NCI-H748 treated with DMSO at 0.1 percent for 48 hours (cell line): ENCODE data around the gene RBM26.
"Not testable (repeated sequence)": the region's sequence is repeated elsewhere in the genome, so short reads cannot be mapped to it uniquely, and the experiment has no call there.

Experiments
- DNase-seq: peaks from one replicate; lab custom pipeline; 2025; lab: John Stamatoyannopoulos, UW

The RBM26 gene

DNA sequence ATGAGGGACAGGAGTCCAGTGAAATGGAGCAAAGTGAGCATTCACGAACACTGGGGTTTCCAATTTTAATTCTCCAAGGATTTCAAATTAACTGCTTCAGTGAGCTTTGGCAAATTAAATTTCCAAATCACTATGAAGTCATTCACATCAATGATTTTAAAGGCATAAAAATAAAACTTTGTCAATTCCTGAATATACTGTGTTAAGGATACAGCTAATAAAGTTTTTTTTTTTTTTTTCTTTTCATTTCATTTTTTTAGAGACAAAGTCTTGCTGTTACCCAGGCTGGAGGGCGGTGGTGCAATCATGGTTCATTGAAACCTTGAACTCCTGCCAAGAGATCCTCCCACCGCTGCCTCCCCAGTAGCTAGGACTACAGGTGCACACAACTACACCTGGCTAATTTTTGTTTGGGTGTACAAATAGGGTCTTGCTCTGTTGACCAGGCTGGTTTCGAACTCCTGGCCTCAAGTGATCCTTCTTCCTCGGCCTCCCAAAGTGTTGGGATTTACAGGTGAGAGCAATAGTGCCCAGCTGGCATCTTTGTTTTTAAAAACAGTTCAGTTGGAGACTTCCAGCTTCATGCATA is 21.9 kb downstream of the RBM26 start:
- no peak for DNase-seq

DNA sequence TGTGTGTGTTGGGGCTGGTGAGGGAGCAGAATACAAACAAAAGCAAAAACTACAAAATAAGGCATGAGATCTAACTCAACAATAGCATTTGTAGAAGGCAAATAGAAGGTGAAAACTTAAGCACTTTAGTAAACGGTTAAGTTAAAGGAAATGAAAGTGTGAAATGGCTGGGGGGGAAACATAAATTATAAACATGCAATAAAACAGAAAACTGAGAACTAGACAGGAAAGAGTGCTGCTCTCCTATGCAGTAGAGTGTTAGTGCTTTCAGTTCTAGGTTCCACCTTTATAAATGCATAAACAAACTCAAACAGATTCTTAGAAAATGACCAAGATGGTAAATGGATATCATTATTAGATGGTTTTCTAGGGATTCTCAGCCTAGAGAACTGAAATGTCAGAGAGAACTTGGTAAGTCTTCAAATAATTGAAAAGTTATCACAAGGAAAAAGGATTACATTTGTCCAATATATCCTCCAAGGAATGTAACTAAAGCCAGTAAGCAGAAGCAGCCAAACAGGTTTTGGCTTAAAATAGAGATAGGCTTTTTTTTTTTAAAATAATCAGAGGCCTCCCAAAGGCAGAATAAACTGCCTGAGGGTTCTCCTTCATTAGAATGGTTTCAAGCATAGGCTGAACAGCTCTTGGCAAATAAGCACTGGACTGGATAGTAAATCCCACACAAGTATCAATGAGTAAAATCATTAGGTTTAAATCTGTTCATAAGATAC is 23.3 kb downstream of the RBM26 start:
- DNase-seq = no peak

DNA sequence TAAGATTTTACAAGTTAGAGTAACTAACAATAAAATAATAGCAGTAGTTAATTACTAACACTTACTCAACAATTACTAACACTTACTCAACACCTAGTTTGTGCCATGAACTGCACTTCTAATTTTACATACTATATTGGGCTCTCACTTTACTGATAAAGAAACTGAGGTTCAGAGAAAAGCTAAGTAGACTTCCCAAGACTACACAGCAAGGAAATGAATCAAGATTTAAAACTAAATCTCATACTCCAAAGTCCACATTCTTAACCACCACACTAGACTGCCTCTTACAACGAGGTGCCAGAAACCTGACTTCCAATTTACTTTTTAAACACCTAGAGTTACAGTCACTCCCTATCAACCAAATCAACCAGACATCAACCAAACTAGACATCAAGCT is 25.1 kb downstream of the RBM26 start:
- DNase-seq = no peak

DNA sequence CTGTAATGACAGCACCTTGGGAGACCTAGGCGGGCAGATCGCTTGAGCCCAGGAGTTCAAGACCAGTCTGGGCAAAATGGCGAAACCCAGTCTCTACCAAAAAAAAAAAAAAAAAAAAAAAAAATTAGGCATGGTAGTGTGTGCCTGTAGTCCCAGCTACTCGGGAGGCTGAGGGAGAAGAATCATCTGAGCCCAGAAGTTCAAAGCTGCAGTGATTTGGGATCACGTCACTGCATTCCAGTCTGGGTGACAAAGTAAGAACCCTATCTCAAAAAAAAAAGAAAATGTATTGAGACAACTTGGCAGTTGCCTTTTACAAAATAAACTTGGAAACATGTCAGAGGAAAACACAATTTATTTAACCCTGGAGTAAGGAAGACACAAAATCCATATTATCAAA is 26.8 kb downstream of the RBM26 start:
- DNase-seq = no peak

DNA sequence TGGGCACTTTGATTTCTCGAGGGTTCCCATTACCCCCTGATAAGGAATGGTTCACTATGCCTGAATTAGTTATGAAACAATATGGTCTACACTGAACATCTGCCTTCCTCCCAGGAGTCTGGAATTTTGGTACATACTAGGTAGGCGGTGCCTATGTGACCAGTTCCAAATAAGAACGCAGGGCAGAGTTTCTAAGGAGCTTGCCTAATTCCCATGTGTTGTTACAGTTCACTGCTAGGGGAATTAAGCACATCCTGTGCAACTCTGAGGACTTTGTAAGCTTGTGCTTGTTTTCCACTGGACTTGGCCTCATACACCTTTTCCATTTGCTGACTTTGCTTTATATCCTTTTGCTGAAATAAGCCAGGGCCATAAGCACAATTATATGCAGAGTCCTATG is 29.2 kb downstream of the RBM26 start:
- no peak for DNase-seq

DNA sequence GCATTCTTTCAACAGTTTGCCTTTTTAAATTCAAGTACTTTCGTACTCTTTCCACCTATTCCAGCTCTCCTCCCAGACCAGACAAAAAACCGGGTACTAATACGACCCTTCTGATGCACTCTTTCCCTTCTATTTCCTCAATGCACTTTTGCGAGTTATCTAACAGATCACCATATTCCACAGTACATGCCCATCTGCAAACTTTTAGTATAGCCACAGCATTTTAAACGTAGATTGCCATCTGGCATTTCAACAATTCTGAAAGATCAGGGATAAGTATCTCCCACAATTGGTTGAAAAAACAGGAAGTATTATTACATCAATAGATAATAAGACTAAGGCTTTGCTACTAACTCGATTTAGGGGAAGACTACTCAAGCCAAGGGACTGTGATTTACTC is 31.5 kb downstream of the RBM26 start:
- DNase-seq = no peak

DNA sequence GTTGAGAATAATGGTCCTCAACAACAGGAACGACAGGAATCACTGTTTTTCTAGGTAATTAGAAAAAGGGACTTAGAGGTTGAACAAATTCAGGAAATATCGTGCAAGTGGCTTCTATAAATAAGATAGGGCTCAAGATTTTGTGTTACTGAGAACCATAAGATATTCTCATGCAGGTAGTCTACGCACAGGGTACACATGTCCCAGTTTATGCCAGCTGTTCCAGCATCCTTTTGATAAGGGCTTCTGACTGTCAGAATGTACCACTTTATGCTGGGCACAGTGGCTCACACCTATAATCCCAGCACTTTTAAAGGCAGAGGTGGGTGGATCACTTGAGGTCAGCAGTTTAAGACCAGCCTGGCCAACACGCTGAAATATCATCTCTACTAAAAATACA is 32.1 kb downstream of the RBM26 start:
- DNase-seq = no peak

DNA sequence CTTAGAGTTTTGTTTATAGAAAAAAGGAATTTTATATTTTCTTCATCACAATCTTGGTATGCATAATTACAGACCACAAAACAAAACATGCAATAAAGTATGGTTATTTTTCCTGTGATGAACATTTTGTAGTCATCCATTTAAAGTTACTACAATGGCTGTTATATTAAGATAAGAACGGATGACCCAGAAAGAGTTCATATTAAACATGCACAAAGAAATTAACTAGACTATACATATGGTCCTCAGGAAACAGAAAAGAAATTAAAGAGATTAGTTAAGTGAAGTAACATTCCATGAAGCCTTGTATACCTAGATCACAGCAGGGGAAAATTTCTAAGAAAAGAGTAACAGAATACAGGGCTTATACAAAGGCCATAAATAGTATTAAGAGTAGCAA is 36.8 kb downstream of the RBM26 start:
- no peak for DNase-seq

DNA sequence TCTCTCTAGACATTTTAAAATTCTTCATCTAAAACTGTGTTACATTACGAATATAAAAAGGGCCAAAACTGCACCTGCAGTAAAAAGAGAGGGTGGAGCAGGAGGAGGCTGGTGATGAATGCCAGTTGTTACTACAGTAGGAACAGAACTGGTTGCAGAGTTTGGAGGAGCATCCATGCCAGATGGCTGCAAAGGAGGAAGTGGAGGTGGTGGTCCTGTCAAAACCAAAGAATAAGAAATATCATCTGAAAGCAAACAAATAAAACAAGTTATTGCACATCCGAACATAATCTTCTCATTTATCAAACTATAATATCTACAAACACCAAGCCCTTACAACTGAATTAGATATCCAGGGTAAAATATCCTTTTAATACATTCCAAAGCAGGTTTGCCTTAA is 40.1 kb downstream of the RBM26 start:
- no peak for DNase-seq

DNA sequence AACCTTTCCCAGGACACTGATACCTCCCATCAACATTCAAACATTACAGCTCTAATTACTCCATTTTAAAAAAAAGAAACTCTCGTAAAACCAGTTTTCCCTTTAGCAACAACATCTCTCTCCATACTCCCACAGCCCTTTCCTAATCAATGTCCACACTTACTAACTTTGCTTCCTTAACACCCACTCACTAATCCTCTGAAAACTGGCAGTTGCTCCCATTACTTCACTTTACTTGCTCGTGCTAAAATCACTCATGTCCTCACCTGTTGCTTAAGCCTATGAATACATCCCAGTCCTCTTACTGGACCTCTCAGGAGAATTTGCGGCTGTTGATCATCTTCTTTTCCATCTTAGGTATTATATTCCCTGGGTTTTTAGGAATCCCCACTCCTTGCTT is 44.8 kb downstream of the RBM26 start:
- DNase-seq = no peak

DNA sequence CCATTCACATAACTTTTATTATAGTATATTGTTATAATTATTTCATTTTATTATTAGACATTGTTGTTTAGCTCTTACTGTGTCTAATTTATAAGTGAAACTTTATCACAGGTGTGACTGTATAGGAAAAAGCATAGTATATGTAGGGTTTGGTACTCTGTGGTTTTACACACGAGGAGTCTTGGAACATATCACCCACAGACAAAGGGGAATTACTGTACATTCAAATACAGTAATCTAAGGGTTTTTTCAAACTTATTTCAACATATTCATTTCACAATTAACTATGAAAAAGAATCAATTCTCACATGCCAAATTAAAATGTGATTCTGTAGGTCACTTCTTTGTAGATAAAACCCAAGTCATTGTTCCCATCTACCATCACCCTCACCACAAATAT is 46.0 kb downstream of the RBM26 start:
- no peak for DNase-seq

DNA sequence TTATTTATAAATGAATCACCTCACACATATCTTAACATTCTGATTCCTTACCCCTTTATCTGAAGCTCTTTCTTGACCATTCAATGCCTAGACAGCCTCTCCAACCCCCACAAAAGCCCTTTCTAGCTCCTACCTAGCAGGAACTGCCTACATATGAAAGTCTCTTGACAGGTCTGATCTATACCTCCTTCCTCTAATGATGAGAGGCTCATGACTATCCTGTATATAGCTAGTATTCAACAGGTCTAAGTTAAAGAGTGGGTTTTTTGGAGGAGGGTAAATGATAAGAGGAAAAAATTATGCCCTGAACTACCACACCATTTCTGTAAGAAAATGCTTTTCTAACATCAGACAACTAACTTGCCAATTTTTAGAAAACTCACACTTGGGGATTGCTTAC is 47.0 kb downstream of the RBM26 start:
- no peak for DNase-seq

DNA sequence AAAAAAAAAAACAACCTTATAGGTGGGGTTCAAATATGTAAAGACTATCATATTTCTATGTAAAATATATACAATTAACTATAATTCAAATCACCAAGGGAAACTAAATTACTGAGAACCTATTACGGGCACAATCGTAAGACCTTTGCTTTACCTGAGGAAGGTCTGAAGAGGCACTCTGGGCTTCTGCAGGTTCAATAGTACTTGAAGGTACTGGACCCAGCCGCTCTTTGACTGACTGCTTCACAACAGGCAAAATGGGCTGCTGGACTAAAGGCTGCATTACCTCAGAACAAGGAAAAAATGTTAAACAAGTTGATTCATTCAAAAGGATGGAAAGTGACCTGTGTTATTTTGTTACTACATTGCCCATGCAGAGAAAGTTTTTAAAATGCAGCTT is 51.8 kb downstream of the RBM26 start:
- DNase-seq = no peak

DNA sequence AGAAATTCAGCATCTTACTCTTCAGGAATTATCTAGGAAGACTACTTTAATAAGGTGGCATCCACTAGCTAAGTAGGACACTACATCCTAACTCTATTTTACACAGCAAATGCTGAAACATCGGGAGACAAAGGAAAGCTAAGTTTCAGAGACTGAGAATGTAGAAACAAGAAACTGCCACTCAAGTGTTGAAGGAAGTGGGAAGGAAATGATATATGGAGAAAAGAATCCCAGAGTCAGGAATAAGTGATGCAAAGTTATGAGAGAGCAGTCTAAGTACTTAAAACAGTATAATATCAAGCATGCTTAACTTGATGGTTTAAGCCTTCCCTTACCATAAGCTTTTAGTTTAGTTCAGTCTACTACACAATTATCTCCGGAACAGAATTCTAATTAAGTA is 52.4 kb downstream of the RBM26 start:
- DNase-seq = no peak

DNA sequence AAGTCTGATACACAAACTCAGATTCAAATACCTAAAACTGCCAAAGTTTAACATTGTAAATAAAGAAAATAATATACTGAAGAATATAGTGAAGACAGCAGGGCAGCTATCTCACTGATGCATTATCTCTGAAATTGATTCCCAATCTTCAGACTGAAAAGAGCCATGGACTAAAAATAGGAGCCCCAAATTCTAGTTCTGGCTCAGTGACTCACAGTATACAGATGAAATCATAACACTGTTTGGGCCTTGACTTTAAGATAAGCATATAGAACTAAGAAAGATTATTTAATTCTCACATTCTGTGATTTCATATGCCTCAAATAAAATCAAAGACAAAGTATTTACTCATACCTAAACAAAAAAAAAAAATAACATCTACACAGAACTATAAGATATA is 53.9 kb downstream of the RBM26 start:
- no peak for DNase-seq

DNA sequence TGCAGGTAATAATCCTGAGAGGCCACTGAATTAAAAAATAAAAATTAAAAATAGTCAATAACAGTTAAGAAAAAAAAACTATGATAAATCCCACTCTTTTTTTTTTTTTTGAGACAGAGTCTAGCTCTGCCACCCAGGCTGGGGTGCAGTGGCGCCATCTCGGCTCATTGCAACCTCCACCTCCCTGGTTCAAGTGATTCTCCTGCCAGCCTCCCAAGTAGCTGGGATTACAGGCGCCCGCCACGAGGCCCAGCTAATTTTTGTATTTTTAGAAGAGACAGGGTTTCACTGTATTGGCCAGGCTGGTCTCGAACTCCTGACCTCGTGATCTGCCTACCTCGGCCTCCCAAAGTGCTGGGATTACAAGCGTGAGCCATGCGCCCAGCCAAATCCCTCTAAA is 56.4 kb downstream of the RBM26 start:
- DNase-seq = not testable (repeated sequence)

DNA sequence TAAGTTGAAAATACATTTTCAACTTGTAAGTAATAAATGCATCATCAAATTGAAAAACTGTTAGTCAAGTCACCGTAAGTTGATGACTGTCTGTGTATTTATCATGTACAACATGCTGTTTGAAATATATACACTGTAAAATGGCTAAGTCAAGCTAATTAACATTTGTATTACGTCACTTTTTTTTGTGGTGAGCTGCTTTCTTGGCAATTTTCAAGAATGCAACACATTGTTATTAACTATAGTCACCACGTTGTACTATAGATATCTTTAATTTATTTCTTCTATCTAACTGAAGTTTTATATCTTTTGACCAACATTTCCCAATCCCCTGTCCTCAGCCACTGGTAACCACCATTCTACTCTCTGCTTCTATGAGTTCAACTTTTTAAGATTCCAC is 57.0 kb downstream of the RBM26 start:
- no peak for DNase-seq

DNA sequence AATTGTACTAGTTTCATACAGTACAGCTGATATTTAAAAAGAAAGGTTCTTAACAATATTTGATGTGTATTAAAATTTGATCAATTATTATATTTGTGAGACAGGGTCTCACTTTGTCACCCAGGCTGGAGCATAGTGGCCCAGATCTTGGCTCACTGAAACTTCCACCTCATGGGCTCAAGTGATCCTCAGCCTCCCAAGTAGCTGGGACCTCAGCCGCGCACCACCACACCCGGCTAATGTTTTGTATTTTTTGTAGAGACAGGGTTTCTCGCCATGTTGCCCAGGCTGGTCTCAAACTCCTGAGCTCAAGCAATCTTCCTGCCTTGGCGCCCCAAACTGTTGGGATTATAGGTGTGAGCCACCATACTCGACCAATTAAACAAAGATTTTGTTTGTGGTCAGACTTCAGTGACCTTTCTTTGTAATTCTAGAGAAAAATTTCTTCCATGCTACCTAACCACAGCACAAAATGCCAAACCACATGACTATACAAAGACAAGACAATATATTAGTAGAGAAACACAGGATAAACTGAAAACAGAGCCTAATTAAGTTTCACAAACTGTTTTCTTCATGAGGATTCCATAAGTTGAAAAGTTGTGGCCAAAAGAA is 59.6 kb downstream of the RBM26 start:
- no peak for DNase-seq

DNA sequence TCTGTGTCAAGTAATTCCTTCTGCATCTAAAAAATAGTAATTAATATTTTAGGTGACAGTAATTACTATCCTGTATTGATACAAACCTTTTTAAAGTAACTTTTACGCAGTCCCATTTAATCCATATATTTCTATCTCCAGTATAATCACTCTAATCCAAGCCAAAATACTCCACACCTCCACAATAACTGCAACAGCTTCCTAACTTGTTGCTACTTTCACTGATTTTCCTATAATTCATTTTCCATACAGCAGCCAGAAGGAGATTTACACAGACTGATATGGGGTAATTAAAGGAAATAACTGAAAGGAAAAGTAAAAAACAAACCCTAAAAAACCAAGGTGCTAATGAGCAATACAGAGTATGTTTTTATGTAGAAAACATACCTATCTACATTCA is 64.9 kb downstream of the RBM26 start:
- DNase-seq = no peak

DNA sequence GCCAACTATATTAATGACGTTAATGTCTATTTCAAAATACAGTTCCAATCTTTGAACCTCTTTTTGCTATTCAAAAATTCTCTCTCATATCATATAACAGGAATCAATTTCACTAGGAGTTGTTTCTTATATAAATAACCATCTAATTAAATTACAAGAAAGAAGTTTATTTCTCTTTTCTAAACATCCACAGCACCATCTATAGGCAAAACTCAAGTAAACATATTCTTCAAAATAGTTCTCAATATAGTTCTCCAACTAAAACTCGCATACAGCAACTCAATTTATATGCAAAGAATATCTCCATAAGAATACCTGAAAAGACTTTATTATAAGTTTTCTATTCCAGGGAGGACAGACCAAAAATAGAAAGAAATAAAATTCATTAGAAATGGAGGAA is 65.6 kb downstream of the RBM26 start:
- no peak for DNase-seq

DNA sequence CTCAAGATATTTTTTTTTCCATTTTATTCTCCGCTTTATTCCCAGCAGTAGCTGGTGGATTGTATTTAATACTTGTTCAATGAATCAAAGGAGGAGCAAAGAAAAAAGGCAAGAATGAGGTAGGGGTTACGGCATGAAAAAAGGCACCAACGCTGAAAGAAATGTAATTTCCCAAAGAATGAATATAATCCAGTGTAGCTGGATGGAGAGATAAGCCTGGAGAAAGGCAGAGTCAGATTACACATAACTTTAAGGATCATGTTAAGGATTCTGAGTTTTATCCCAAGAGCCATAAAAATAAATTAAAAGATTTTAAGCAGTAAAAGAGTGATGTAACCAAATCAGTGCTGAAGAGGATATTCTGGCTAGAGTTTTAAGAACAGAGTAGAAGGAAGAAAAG is 67.7 kb downstream of the RBM26 start:
- no peak for DNase-seq

DNA sequence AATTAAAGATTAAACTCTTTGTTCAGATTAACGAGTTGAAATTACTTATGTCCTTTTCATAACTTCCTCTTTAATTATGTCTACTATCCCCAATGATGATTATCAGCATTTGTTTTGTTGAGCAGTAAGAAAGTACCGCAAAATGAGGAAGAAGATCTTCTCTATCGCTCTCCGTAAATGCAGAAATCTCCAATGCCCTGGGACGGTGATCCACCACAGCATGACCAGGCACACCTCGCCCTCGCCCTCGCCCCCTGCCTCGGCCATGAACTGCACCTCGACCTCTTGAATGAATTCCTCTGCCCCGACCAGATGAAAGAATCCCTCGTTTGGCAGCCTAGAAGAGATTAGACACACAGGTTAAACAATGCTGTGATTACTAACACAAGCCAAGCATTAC is 69.1 kb downstream of the RBM26 start:
- DNase-seq = no peak

DNA sequence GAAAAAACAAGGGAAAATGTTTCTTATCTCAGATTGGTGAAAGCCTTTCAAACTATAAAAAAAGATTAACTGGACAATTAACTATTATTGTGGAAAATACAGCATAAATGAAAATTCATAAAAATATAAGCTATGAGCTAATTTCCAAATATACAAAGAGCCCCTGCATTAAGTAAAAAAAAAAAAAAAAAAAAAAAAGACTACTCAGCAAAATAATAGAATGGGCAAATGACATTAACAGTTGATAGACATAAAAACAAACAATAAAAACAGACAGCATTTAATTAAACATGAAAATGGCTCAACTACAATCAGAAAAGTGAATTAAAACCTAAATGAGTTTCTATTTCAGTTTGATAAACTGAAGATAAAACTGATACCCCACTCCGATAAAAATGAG is 77.5 kb downstream of the RBM26 start:
- DNase-seq = no peak

DNA sequence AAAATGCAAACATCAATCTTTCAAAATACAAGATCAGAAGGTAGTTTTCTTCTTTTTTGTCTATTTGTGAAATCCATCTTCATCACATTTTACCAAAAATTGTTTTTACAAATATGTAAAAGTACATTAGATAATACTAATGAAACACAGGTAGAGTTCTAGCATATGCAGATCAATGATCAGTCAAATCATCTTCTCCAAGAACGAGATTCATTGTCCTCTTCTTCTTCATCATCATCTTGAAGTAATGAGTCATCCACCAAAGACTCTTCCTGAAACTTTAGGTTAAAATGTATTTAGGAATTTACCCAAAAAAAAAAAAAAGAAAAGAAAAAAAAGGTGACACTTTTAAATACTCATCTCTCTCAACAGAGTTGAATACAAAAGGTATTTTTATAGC is 85.6 kb downstream of the RBM26 start:
- DNase-seq = no peak
